GM12878 (cell line): ENCODE results near the gene OR6B3.

Experiments used
- POLR2A ChIP-seq: IDR thresholded peaks from 2 replicates; pipeline ENCODE4 v1.6.1; 2011; ENCODE audit warnings: low read depth, mild to moderate bottlenecking, low read length
- POLR2AphosphoS5 ChIP-seq: IDR thresholded peaks from 2 replicates; pipeline ENCODE4 v1.6.1; 2011; ENCODE audit warnings: mild to moderate bottlenecking, low read length, inconsistent platforms
- SREBF2 ChIP-seq: IDR thresholded peaks from 2 replicates; pipeline ENCODE4 v1.6.1; 2012; ENCODE audit warnings: mild to moderate bottlenecking, low read length
- TF ChIP-seq, protein P1 (sequence below): IDR thresholded peaks from 2 replicates; pipeline ENCODE4 v1.6.1; 2011; ENCODE audit warnings: borderline replicate concordance, low read depth, mild to moderate bottlenecking, moderate library complexity, mixed read lengths, low read length; ENCODE audit not compliant: insufficient read depth; ENCODE audit errors: extremely low read length
- TF ChIP-seq, protein P2 (sequence below), 3 experiments: IDR thresholded peaks in 2 of 3; conservative IDR thresholded peaks in 1 of 3; 2 replicates each; pipeline ENCODE4 v1.5.1; 2011; ENCODE audit warnings: low read depth in 3 of 3, low read length in 3 of 3, mild to moderate bottlenecking in 3 of 3, control low read depth in 2 of 3, moderate library complexity in 2 of 3, inconsistent platforms in 1 of 3, mixed read lengths in 1 of 3; ENCODE audit not compliant: control insufficient read depth in 2 of 3, insufficient read depth in 1 of 3; ENCODE audit errors: extremely low read depth in 1 of 3
- TF ChIP-seq, protein P3 (sequence below): IDR thresholded peaks from 2 replicates; pipeline ENCODE4 v1.6.1; 2011; ENCODE audit warnings: mild to moderate bottlenecking, low read depth, low read length, moderate library complexity; ENCODE audit not compliant: insufficient replicate concordance

DNA sequence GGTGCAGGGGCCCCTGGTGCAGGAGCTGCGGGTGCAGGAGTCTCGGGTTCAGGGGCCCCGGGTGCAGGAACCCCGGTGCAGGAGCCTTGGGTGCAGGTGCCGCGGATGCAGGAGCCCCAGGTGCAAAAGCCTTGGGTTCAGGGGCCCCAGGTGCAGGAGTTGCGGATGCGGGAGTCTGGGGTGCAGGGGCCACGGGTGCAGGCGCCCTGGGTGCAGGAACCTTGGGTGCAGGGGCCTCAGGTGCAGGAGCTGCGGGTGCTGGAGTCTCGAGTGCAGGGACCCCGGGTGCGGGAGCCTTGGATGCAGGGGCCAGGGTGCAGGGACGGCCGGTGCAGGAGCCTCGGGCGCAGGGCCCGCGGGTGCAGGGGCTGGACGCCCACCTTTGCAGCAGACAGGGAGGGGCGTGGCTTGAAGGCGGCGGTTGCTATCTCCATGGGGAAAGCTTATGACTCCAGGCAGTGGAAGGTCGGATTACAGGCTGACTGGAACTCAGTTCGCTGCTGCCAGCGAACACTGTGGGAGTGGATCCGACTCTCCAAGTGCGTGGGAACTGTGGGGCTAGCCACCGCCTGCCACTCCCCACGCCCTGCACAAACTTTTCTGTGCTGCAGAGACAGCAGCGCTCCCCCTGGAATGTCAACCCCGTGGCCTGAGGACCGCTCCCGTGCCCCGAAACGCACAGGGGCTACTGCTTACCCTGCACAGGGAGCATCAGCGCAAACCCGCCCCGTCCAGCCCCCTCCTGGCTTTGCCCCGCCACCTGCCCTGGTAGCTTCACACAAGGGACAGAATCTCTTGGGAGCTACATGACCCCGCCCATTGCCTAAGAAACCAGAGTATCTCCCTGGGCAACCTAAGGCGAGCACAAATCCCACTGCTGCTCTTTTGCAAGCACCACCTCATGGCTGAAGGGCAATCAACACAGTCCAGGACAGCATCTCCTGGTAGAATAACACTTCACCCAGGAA is 42.5 kb upstream of the OR6B3 start:
- TF ChIP-seq, protein P1, sequence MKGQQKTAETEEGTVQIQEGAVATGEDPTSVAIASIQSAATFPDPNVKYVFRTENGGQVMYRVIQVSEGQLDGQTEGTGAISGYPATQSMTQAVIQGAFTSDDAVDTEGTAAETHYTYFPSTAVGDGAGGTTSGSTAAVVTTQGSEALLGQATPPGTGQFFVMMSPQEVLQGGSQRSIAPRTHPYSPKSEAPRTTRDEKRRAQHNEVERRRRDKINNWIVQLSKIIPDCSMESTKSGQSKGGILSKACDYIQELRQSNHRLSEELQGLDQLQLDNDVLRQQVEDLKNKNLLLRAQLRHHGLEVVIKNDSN, result no peak
- TF ChIP-seq, protein P2, sequence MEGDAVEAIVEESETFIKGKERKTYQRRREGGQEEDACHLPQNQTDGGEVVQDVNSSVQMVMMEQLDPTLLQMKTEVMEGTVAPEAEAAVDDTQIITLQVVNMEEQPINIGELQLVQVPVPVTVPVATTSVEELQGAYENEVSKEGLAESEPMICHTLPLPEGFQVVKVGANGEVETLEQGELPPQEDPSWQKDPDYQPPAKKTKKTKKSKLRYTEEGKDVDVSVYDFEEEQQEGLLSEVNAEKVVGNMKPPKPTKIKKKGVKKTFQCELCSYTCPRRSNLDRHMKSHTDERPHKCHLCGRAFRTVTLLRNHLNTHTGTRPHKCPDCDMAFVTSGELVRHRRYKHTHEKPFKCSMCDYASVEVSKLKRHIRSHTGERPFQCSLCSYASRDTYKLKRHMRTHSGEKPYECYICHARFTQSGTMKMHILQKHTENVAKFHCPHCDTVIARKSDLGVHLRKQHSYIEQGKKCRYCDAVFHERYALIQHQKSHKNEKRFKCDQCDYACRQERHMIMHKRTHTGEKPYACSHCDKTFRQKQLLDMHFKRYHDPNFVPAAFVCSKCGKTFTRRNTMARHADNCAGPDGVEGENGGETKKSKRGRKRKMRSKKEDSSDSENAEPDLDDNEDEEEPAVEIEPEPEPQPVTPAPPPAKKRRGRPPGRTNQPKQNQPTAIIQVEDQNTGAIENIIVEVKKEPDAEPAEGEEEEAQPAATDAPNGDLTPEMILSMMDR (IDR thresholded peaks at IDR 0.05 in 2 of 3, conservative IDR thresholded peaks at IDR 0.05 in 1 of 3; ENCODE audit: control insufficient read depth in 2 of 3, extremely low read depth in 1 of 3, insufficient read depth in 1 of 3, low read depth in 3 of 3, low read length in 3 of 3), result no peak
- TF ChIP-seq POLR2AphosphoS5 (no peak), SREBF2 (no peak), POLR2A (no peak)
- TF ChIP-seq, protein P3, sequence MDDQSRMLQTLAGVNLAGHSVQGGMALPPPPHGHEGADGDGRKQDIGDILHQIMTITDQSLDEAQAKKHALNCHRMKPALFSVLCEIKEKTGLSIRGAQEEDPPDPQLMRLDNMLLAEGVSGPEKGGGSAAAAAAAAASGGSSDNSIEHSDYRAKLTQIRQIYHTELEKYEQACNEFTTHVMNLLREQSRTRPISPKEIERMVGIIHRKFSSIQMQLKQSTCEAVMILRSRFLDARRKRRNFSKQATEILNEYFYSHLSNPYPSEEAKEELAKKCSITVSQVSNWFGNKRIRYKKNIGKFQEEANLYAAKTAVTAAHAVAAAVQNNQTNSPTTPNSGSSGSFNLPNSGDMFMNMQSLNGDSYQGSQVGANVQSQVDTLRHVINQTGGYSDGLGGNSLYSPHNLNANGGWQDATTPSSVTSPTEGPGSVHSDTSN, result no peak
